Ectodermal cell (in vitro differentiated cells): ENCODE data around the gene UNC5B.

ENCODE experiments used
- H3K27ac ChIP-seq: 2 replicates; pipeline ENCODE4 v1.7.0; 2013; ENCODE audit warnings: mild to moderate bottlenecking, low read depth, low read length; ENCODE audit not compliant: insufficient read depth, poor library complexity, severe bottlenecking
- H3K27me3 ChIP-seq: 2 replicates; pipeline ENCODE4 v1.7.0; 2013; ENCODE audit warnings: mild to moderate bottlenecking, low read length; ENCODE audit not compliant: insufficient read depth, control insufficient read depth, poor library complexity, severe bottlenecking
- H3K36me3 ChIP-seq: one replicate; pipeline ENCODE4 v1.7.0; 2013; ENCODE audit warnings: low read length; ENCODE audit not compliant: control insufficient read depth, insufficient read depth
- H3K4me1 ChIP-seq: one replicate; pipeline ENCODE4 v1.7.0; 2013; ENCODE audit warnings: low read length; ENCODE audit not compliant: control insufficient read depth, insufficient read depth
- H3K4me3 ChIP-seq: 2 replicates; pipeline ENCODE4 v1.7.0; 2013; ENCODE audit warnings: low read depth, low read length, control low read depth; ENCODE audit not compliant: insufficient read depth
- H3K9me3 ChIP-seq: 2 replicates; pipeline ENCODE4 v1.7.0; 2013; ENCODE audit warnings: mild to moderate bottlenecking, low read length, moderate library complexity; ENCODE audit not compliant: control insufficient read depth
- WGBS, 2 experiments: methylation state at CpG; one replicate each; pipeline ENCODE4 v1.1.7; 2013; ENCODE audit warnings: missing lambda C conversion rate in 2 of 2; 5-methylcytosine and 5-hydroxymethylcytosine counted together

UNC5B gene

GRCh38 chr10:71273506-71273905 is 61.1 kb downstream of the UNC5B start:
- H3K27ac ChIP-seq, result no peak overlapping the region
- H3K9me3 ChIP-seq, result no peaks in the 10 kb centered on the region
- 92% methylated on average over 5 of the region's 5 CpGs for WGBS, 2 experiments
- no peak overlapping the region for H3K4me3 ChIP-seq
- peaks cover 18% of the 10 kb centered on the region for H3K4me1 ChIP-seq
- no peaks in the 10 kb centered on the region for H3K36me3 ChIP-seq
- H3K27me3 ChIP-seq, result no peaks in the 10 kb centered on the region

GRCh38 chr10:71274901-71275796 is 62.8 kb downstream of the UNC5B start:
- WGBS, 2 experiments, result 73 to 75% methylated on average over 11 of the region's 11 CpGs
- H3K9me3 ChIP-seq, result no peaks in the 10 kb centered on the region
- no peak overlapping the region for H3K27ac ChIP-seq
- H3K36me3 ChIP-seq, result no peaks in the 10 kb centered on the region
- H3K27me3 ChIP-seq, result no peaks in the 10 kb centered on the region
- H3K4me1 ChIP-seq, result peaks cover 24% of the 10 kb centered on the region
- no peak overlapping the region for H3K4me3 ChIP-seq

GRCh38 chr10:71276873-71277272 is 64.5 kb downstream of the UNC5B start:
- no peak overlapping the region for H3K4me3 ChIP-seq
- no peaks in the 10 kb centered on the region for H3K9me3 ChIP-seq
- H3K27ac ChIP-seq, result no peak overlapping the region
- H3K36me3 ChIP-seq, result no peaks in the 10 kb centered on the region
- no peaks in the 10 kb centered on the region for H3K27me3 ChIP-seq
- WGBS, 2 experiments, result 83 to 84% methylated on average over 9 of the region's 9 CpGs
- peaks cover 15% of the 10 kb centered on the region for H3K4me1 ChIP-seq

- 91 to 92% methylated on average over 11 of the region's 11 CpGs for WGBS, 2 experiments
- Histone ChIP-seq H3K9me3 (no peaks in the 10 kb centered on the region), H3K4me1 (peaks cover 13% of the 10 kb centered on the region), H3K27me3 (no peaks in the 10 kb centered on the region), H3K4me3 (no peak overlapping the region), H3K36me3 (no peaks in the 10 kb centered on the region), H3K27ac (no peak overlapping the region)
Observed at GRCh38 chr10:71277914-71278665, 65.7 kb downstream of the UNC5B start.

GRCh38 chr10:71278691-71279588 is 66.6 kb downstream of the UNC5B start:
- H3K9me3 ChIP-seq, result no peaks in the 10 kb centered on the region
- H3K27me3 ChIP-seq, result no peaks in the 10 kb centered on the region
- H3K4me1 ChIP-seq, result peaks cover 13% of the 10 kb centered on the region
- no peak overlapping the region for H3K4me3 ChIP-seq
- H3K36me3 ChIP-seq, result no peaks in the 10 kb centered on the region
- H3K27ac ChIP-seq, result no peak overlapping the region
- 63 to 67% methylated on average over 18 of the region's 19 CpGs for WGBS, 2 experiments

- H3K4me3 ChIP-seq, result no peak overlapping the region
- H3K9me3 ChIP-seq, result no peaks in the 10 kb centered on the region
- H3K4me1 ChIP-seq, result peaks cover 13% of the 10 kb centered on the region
- H3K36me3 ChIP-seq, result no peaks in the 10 kb centered on the region
- no peak overlapping the region for H3K27ac ChIP-seq
- no peaks in the 10 kb centered on the region for H3K27me3 ChIP-seq
- 89% methylated on average over 22 of the region's 22 CpGs for WGBS, 2 experiments
Observed at GRCh38 chr10:71279590-71280170, 67.3 kb downstream of the UNC5B start.

- 89 to 95% methylated on average over 5 of the region's 5 CpGs for WGBS, 2 experiments
- H3K27ac ChIP-seq, result no peak overlapping the region
Observed at GRCh38 chr10:71280216-71280615, 67.8 kb downstream of the UNC5B start.

GRCh38 chr10:71280825-71281224 is 68.5 kb downstream of the UNC5B start:
- no peaks in the 10 kb centered on the region for H3K36me3 ChIP-seq
- no peak overlapping the region for H3K27ac ChIP-seq
- no peak overlapping the region for H3K4me3 ChIP-seq
- no peaks in the 10 kb centered on the region for H3K27me3 ChIP-seq
- 40 to 56% methylated on average over 2 to 3 of the region's 3 CpGs for WGBS, 2 experiments
- H3K4me1 ChIP-seq, result peaks cover 13% of the 10 kb centered on the region
- no peaks in the 10 kb centered on the region for H3K9me3 ChIP-seq

More at GRCh38 chr10:71280216-71280615, 67.8 kb downstream of the UNC5B start:
- no peaks in the 10 kb centered on the region for H3K9me3 ChIP-seq
- H3K27me3 ChIP-seq, result no peaks in the 10 kb centered on the region
- H3K36me3 ChIP-seq, result no peaks in the 10 kb centered on the region
- no peak overlapping the region for H3K4me3 ChIP-seq
- peaks cover 13% of the 10 kb centered on the region for H3K4me1 ChIP-seq

- Histone ChIP-seq H3K9me3 (no peaks in the 10 kb centered on the region), H3K4me1 (peaks cover 13% of the 10 kb centered on the region), H3K27ac (no peak overlapping the region), H3K27me3 (no peaks in the 10 kb centered on the region), H3K36me3 (no peaks in the 10 kb centered on the region), H3K4me3 (no peak overlapping the region)
- WGBS, 2 experiments, result 92 to 96% methylated on average over 8 of the region's 8 CpGs
Observed at GRCh38 chr10:71281646-71282322, 69.4 kb downstream of the UNC5B start.
